Activated CD8-positive, alpha-beta memory T cell treated with anti-CD3 and anti-CD28 coated beads, Interleukin-2, amount 50 U/mL, for 4 hours (primary cell): ENCODE results near the gene HS3ST5.

Experiments
- DNase-seq: peaks from one replicate; pipeline ENCODE4 v3.0.0-alpha.2; 2020

HS3ST5 gene

GRCh38 chr6:114342826-114343781 is at the start of gene HS3ST5:
HS3ST5 (minus strand) TSS chr6:114343023; CDS start chr6:114062845, 280,178 bp downstream.
- DNase-seq, result no peak

- no peak for DNase-seq
These were observed 47.4 kb upstream of the HS3ST5 start for GRCh38 chr6:114390176-114390575.

- DNase-seq, result no peak
These were observed 46.3 kb upstream of the HS3ST5 start for GRCh38 chr6:114389111-114389510.

GRCh38 chr6:114382406-114382805 is 39.6 kb upstream of the HS3ST5 start:
- DNase-seq, result no peak

GRCh38 chr6:114377881-114378280 is 35.1 kb upstream of the HS3ST5 start:
- DNase-seq, result no peak

- DNase-seq, result no peak
These were observed 33.9 kb upstream of the HS3ST5 start for GRCh38 chr6:114376611-114377175.

GRCh38 chr6:114375541-114376192 is 32.8 kb upstream of the HS3ST5 start:
- DNase-seq, result no peak

- no peak for DNase-seq
These were observed 24.6 kb upstream of the HS3ST5 start for GRCh38 chr6:114367315-114367961.

- DNase-seq, result no peak
These were observed 24.1 kb upstream of the HS3ST5 start for GRCh38 chr6:114366899-114367298.

- no peak for DNase-seq
These were observed 21.5 kb upstream of the HS3ST5 start for GRCh38 chr6:114364301-114364700.

- no peak for DNase-seq
These were observed 20.1 kb upstream of the HS3ST5 start for GRCh38 chr6:114362957-114363356.

GRCh38 chr6:114362396-114362795 is 19.6 kb upstream of the HS3ST5 start:
- no peak for DNase-seq

- DNase-seq, result no peak
These were observed 18.2 kb upstream of the HS3ST5 start for GRCh38 chr6:114361036-114361435.

- DNase-seq, result no peak
These were observed 12.5 kb upstream of the HS3ST5 start for GRCh38 chr6:114355300-114355699.

- DNase-seq, result no peak
These were observed 11.7 kb upstream of the HS3ST5 start for GRCh38 chr6:114354482-114354881.

GRCh38 chr6:114346451-114346850 is 3.6 kb upstream of the HS3ST5 start:
- no peak for DNase-seq

- DNase-seq, result no peak
These were observed 2.1 kb upstream of the HS3ST5 start for GRCh38 chr6:114344971-114345275.

- no peak for DNase-seq
These were observed 1.6 kb upstream of the HS3ST5 start for GRCh38 chr6:114344246-114344970.

- no peak for DNase-seq
These were observed 940 bp upstream of the HS3ST5 start for GRCh38 chr6:114343782-114344144.

GRCh38 chr6:114342086-114342825 is 567 bp downstream of the HS3ST5 start:
- no peak for DNase-seq

- no peak for DNase-seq
These were observed 3.1 kb downstream of the HS3ST5 start for GRCh38 chr6:114339706-114340105.

GRCh38 chr6:114334237-114334636 is 8.6 kb downstream of the HS3ST5 start:
- no peak for DNase-seq
